ENCODE measurements around the gene MAPRE2.

Gene MAPRE2

GRCh38 chr18:35155398-35156117 lies 114.3 kb downstream of the MAPRE2 start:
- Histone ChIP-seq H3K36me3 (replicated peaks; ENCODE audit: insufficient read depth, low read length) (no peaks in the 10 kb centered on the region), H3K4me1 (ENCODE audit: low read length) (no peaks in the 10 kb centered on the region), H2AFZ (ENCODE audit: low read length) (no peak overlapping the region), H4K20me1 (ENCODE audit: insufficient read depth, low read length) (no peaks in the 10 kb centered on the region), H3K79me2 (ENCODE audit: low read length) (no peaks in the 10 kb centered on the region), H3K4me3 (ENCODE audit: low read length) (no peak overlapping the region), H3K27me3 (replicated peaks; ENCODE audit: insufficient read depth, low read length) (no peaks in the 10 kb centered on the region), H3K27ac (ENCODE audit: low read length) (no peak overlapping the region), H3K9me2 (replicated peaks; ENCODE audit: insufficient read depth, low read length) (no peaks in the 10 kb centered on the region), H3F3A (ENCODE audit: insufficient read depth, low read length) (no peaks in the 10 kb centered on the region), H3K4me2 (ENCODE audit: low read depth, low read length) (no peak overlapping the region), H3K9me3 (replicated peaks; ENCODE audit: insufficient read depth, low read length) (no peaks in the 10 kb centered on the region), H3K9ac (ENCODE audit: low read length) (no peak overlapping the region)
- DNase-seq, result no peak
- TF ChIP-seq EZH2phosphoT487 (IDR thresholded peaks at IDR 0.05; ENCODE audit: low read length) (no peak), CTCF (IDR thresholded peaks at IDR 0.05; ENCODE audit: low read length) (no peak), EZH2 (optimal IDR thresholded peaks at IDR 0.05; ENCODE audit: low read depth, low read length) (no peak)

- no peaks in the 10 kb centered on the region for H3K9me3 ChIP-seq (replicated peaks; ENCODE audit: insufficient read depth, low read length)
- H3K27me3 ChIP-seq (replicated peaks; ENCODE audit: insufficient read depth, low read length), result no peaks in the 10 kb centered on the region
- no peak overlapping the region for H3K4me2 ChIP-seq (ENCODE audit: low read depth, low read length)
- no peaks in the 10 kb centered on the region for H3K9me2 ChIP-seq (replicated peaks; ENCODE audit: insufficient read depth, low read length)
- H4K20me1 ChIP-seq (ENCODE audit: insufficient read depth, low read length), result no peaks in the 10 kb centered on the region
- H3K4me1 ChIP-seq (ENCODE audit: low read length), result no peaks in the 10 kb centered on the region
- no peak overlapping the region for H2AFZ ChIP-seq (ENCODE audit: low read length)
- DNase-seq, result no peak
- H3K36me3 ChIP-seq (replicated peaks; ENCODE audit: insufficient read depth, low read length), result no peaks in the 10 kb centered on the region
- H3K9ac ChIP-seq (ENCODE audit: low read length), result no peak overlapping the region
- no peaks in the 10 kb centered on the region for H3K79me2 ChIP-seq (ENCODE audit: low read length)
- no peak overlapping the region for H3K4me3 ChIP-seq (ENCODE audit: low read length)
- TF ChIP-seq CTCF (IDR thresholded peaks at IDR 0.05; ENCODE audit: low read length), result no peak
- no peak for TF ChIP-seq EZH2phosphoT487 (IDR thresholded peaks at IDR 0.05; ENCODE audit: low read length)
- TF ChIP-seq EZH2 (optimal IDR thresholded peaks at IDR 0.05; ENCODE audit: low read depth, low read length), result no peak
- no peaks in the 10 kb centered on the region for H3F3A ChIP-seq (ENCODE audit: insufficient read depth, low read length)
- no peak overlapping the region for H3K27ac ChIP-seq (ENCODE audit: low read length)
Observed at GRCh38 chr18:35157181-35157580, 116.0 kb downstream of the MAPRE2 start.

GRCh38 chr18:35158728-35159450 lies 117.7 kb downstream of the MAPRE2 start:
- Histone ChIP-seq H3F3A (ENCODE audit: insufficient read depth, low read length) (no peaks in the 10 kb centered on the region), H3K9me3 (replicated peaks; ENCODE audit: insufficient read depth, low read length) (no peaks in the 10 kb centered on the region), H3K27me3 (replicated peaks; ENCODE audit: insufficient read depth, low read length) (no peaks in the 10 kb centered on the region), H2AFZ (ENCODE audit: low read length) (no peak overlapping the region), H3K27ac (ENCODE audit: low read length) (no peak overlapping the region), H4K20me1 (ENCODE audit: insufficient read depth, low read length) (no peaks in the 10 kb centered on the region), H3K36me3 (replicated peaks; ENCODE audit: insufficient read depth, low read length) (no peaks in the 10 kb centered on the region), H3K9ac (ENCODE audit: low read length) (no peak overlapping the region), H3K79me2 (ENCODE audit: low read length) (no peaks in the 10 kb centered on the region), H3K4me1 (ENCODE audit: low read length) (no peaks in the 10 kb centered on the region), H3K4me3 (ENCODE audit: low read length) (no peak overlapping the region), H3K4me2 (ENCODE audit: low read depth, low read length) (no peak overlapping the region), H3K9me2 (replicated peaks; ENCODE audit: insufficient read depth, low read length) (no peaks in the 10 kb centered on the region)
- TF ChIP-seq EZH2phosphoT487 (IDR thresholded peaks at IDR 0.05; ENCODE audit: low read length) (no peak), CTCF (IDR thresholded peaks at IDR 0.05; ENCODE audit: low read length) (no peak), EZH2 (optimal IDR thresholded peaks at IDR 0.05; ENCODE audit: low read depth, low read length) (no peak)
- no peak for DNase-seq
